CD8-positive, alpha-beta memory T cell (primary cell): ENCODE data around the gene CDK6. TPM values are rescaled to one million over a fixed set of nuclear protein-coding genes. Genes with fewer than 3 reads are reported as not detected.

Experiments used
- CTCF ChIA-PET: fragments of 350-600 bp; sonication (Branson Sonifier 250); formaldehyde crosslinking; loops from one replicate; lab custom pipeline; 2021; ENCODE audit warnings: antibody characterized with exemption; lab: Charles Lee
- POLR2A ChIA-PET: fragments of 350-600 bp; sonication (Branson Sonifier 250); formaldehyde crosslinking; loops from one replicate; lab custom pipeline; 2021; ENCODE audit warnings: antibody characterized with exemption; lab: Charles Lee
- DNase-seq, 5 donors: peaks; one replicate each; pipeline versions ENCODE4 v3.0.0 to v3.0.0-alpha.2; 2020 to 2022; ENCODE audit warnings: mixed read lengths in 1 of 5
- H3K27ac ChIP-seq: one replicate; pipeline ENCODE4 v1.7.0; 2013; ENCODE audit warnings: low read depth, mild to moderate bottlenecking, low read length, moderate library complexity
- H3K27me3 ChIP-seq: 2 replicates; pipeline ENCODE4 v1.7.0; 2013; ENCODE audit warnings: low read length, mild to moderate bottlenecking; ENCODE audit not compliant: insufficient read depth, poor library complexity, severe bottlenecking
- H3K36me3 ChIP-seq: 2 replicates; pipeline ENCODE4 v1.7.0; 2013; ENCODE audit warnings: mild to moderate bottlenecking, low read length, moderate library complexity; ENCODE audit not compliant: insufficient read depth
- H3K4me1 ChIP-seq: 2 replicates; pipeline ENCODE4 v1.7.0; 2013; ENCODE audit warnings: mild to moderate bottlenecking, low read length, moderate library complexity; ENCODE audit not compliant: insufficient read depth
- H3K4me3 ChIP-seq: 2 replicates; pipeline ENCODE4 v1.7.0; 2013; ENCODE audit warnings: mild to moderate bottlenecking, low read length
- H3K9me3 ChIP-seq: 2 replicates; pipeline ENCODE4 v1.7.0; 2013; ENCODE audit warnings: mild to moderate bottlenecking, low read length
- H3K27ac Mint-ChIP-seq, 8 donors: one replicate each; pipeline ENCODE4 v1.8.0; 2020 to 2021; ENCODE audit warnings: mixed read lengths in 8 of 8, mild to moderate bottlenecking in 6 of 8, inconsistent platforms in 3 of 8, moderate library complexity in 3 of 8
- H3K27me3 Mint-ChIP-seq, 2 donors: one replicate each; pipeline ENCODE4 v1.8.0; 2020 to 2021; ENCODE audit warnings: mixed read lengths in 2 of 2, mild to moderate bottlenecking in 1 of 2, moderate library complexity in 1 of 2
- H3K36me3 Mint-ChIP-seq, 3 donors: one replicate each; pipeline ENCODE4 v1.8.0; 2020 to 2021; ENCODE audit warnings: mixed read lengths in 3 of 3, inconsistent platforms in 1 of 3, mild to moderate bottlenecking in 1 of 3
- H3K4me1 Mint-ChIP-seq, 3 donors: one replicate each; pipeline ENCODE4 v1.8.0; 2020 to 2021; ENCODE audit warnings: mixed read lengths in 3 of 3, inconsistent platforms in 1 of 3, mild to moderate bottlenecking in 1 of 3
- H3K4me3 Mint-ChIP-seq, 7 donors: one replicate each; pipeline ENCODE4 v1.8.0; 2020 to 2021; ENCODE audit warnings: mixed read lengths in 7 of 7, mild to moderate bottlenecking in 6 of 7, moderate library complexity in 4 of 7, inconsistent platforms in 2 of 7
- H3K9me3 Mint-ChIP-seq, 5 donors: one replicate each; pipeline ENCODE4 v1.8.0; 2020 to 2022; ENCODE audit warnings: mixed read lengths in 5 of 5, mild to moderate bottlenecking in 3 of 5, moderate library complexity in 2 of 5, inconsistent platforms in 1 of 5
- polyA plus RNA-seq: library from polyadenylated mRNA; unstranded; fragments of 300-500 nt; fragmentation: Illumina TruSeq; gene quantifications from one replicate; pipeline ENCODE4 v1.2.3, GENCODE V29; 2021
- total RNA-seq, 2 experiments: library from RNA; stranded (reverse); gene quantifications; one replicate each; pipeline ENCODE4 v1.2.3, GENCODE V29; 2021

The CDK6 gene
- total and polyA plus RNA-seq, 3 experiments from 2014 or later = 20.7 to 235 (median 231) TPM

GRCh38 chr7:92781117-92781720, 55.2 kb downstream of the CDK6 start:
- H3K27me3 Mint-ChIP-seq = no peaks in the 10 kb centered on the region
- peaks cover 38 to 61% (median 51%) of the 10 kb centered on the region in 3 donors for H3K4me1 Mint-ChIP-seq
- H3K4me3 Mint-ChIP-seq = no peak overlapping the region
- Histone ChIP-seq H3K9me3 (no peaks in the 10 kb centered on the region), H3K36me3 (no peaks in the 10 kb centered on the region), H3K4me3 (no peak overlapping the region), H3K4me1 (peaks cover 6% of the 10 kb centered on the region), H3K27ac (no peak overlapping the region), H3K27me3 (no peaks in the 10 kb centered on the region)
- H3K27ac Mint-ChIP-seq = no peak overlapping the region
- peaks cover 4 to 7% (median 5%) of the 10 kb centered on the region in 3 donors for H3K36me3 Mint-ChIP-seq
- POLR2A ChIA-PET = interaction anchor here (0.6 kb wide), 1 partner anchor 52 kb away, joined by 6 read pairs; no protein-coding TSS in a partner anchor
- CTCF ChIA-PET = interaction anchor here (1.7 kb wide), 1 partner anchor 52 kb away, joined by 8 read pairs; no protein-coding TSS in a partner anchor
- no peaks in the 10 kb centered on the region for H3K9me3 Mint-ChIP-seq
- DNase-seq = no peak

DNA sequence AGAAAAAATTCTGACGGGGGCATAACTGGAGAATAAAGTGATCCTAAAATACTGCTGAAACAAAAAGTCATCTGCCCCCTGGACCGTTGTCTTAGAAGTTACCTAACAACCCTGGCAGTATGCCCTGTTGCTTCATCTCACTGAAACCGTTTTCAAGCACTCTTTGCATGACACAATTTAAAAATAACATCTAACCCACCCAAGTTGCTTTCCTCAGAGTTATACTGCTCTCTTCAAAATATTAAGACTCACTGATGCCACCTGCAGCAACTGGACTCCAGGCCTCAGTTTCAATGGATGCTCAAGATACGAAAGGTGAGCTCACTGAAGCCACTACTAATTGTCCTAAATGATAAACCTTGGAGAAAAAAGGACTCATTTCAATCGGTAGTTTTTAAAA, 57.4 kb downstream of the CDK6 start:
- Mint-ChIP-seq H3K4me3 (no peak overlapping the region), H3K36me3 (peaks cover 11 to 12% (median 12%) of the 10 kb centered on the region in 3 donors), H3K9me3 (no peaks in the 10 kb centered on the region), H3K27me3 (no peaks in the 10 kb centered on the region), H3K4me1 (peaks cover 31 to 49% (median 42%) of the 10 kb centered on the region in 3 donors), H3K27ac (no peak overlapping the region)
- no peak for DNase-seq
- Histone ChIP-seq H3K4me1 (no peaks in the 10 kb centered on the region), H3K27ac (no peak overlapping the region), H3K4me3 (no peak overlapping the region), H3K9me3 (no peaks in the 10 kb centered on the region), H3K27me3 (no peaks in the 10 kb centered on the region), H3K36me3 (no peaks in the 10 kb centered on the region)
- ChIA-PET POLR2A (no interaction called here), CTCF (no interaction called here)

DNA sequence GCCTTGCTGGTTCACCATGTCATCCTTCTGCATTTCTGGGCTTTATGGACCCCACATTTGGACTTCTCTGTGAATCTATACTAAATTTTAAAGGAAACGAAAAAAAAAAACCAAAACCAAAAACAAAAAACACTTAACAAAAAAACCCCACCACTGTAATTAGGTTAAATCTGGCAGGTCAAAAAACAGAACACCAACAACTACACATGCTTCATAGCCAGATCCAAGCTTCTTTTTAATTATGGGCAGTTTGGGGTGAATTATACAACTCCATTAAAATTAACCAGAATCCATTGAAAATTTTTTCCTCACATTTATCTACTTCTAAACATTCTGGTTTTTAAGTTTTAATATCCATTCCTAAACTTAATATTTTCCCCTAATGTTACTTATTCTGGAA, 58.4 kb downstream of the CDK6 start:
- ChIA-PET POLR2A (no interaction called here), CTCF (no interaction called here)
- Mint-ChIP-seq H3K9me3 (no peaks in the 10 kb centered on the region), H3K36me3 (peaks cover 11 to 21% (median 16%) of the 10 kb centered on the region in 3 donors), H3K4me3 (no peak overlapping the region), H3K27me3 (no peaks in the 10 kb centered on the region), H3K4me1 (peaks cover 27 to 39% (median 36%) of the 10 kb centered on the region in 3 donors), H3K27ac (no peak overlapping the region)
- Histone ChIP-seq H3K4me1 (no peaks in the 10 kb centered on the region), H3K9me3 (no peaks in the 10 kb centered on the region), H3K27ac (no peak overlapping the region), H3K27me3 (no peaks in the 10 kb centered on the region), H3K4me3 (no peak overlapping the region), H3K36me3 (no peaks in the 10 kb centered on the region)
- no peak for DNase-seq

DNA sequence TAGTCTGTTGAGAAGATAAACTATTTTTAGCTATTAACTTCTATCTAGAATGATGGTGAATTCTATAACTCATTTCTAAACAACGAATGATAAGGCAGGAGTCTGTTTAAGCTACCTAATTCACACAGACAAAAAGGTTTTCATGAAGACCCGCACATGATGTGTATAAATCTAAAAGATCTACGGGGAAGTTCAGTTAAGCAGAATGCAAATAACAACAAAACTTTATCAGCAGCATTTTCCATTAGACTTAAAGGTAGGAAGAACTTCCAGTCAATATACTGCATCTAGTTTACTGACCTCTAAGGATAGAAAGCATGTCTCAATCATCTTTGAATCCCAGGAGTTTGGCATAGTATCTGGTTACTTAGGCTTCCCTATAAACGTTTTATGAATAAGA, 62.6 kb downstream of the CDK6 start:
- ChIA-PET POLR2A (no interaction called here), CTCF (no interaction called here)
- Histone ChIP-seq H3K4me1 (no peaks in the 10 kb centered on the region), H3K4me3 (no peak overlapping the region), H3K27me3 (no peaks in the 10 kb centered on the region), H3K36me3 (no peaks in the 10 kb centered on the region), H3K9me3 (no peaks in the 10 kb centered on the region), H3K27ac (no peak overlapping the region)
- Mint-ChIP-seq H3K4me1 (peaks cover 18 to 22% (median 19%) of the 10 kb centered on the region in 3 donors), H3K4me3 (no peak overlapping the region), H3K9me3 (no peaks in the 10 kb centered on the region), H3K36me3 (peaks cover 11 to 36% (median 17%) of the 10 kb centered on the region in 3 donors), H3K27ac (no peak overlapping the region), H3K27me3 (no peaks in the 10 kb centered on the region)
- no peak for DNase-seq

- Mint-ChIP-seq H3K36me3 (peaks cover 3 to 47% (median 23%) of the 10 kb centered on the region in 3 donors), H3K27me3 (no peaks in the 10 kb centered on the region), H3K27ac (no peak overlapping the region), H3K4me1 (peaks cover 27 to 49% (median 47%) of the 10 kb centered on the region in 3 donors), H3K4me3 (no peak overlapping the region), H3K9me3 (no peaks in the 10 kb centered on the region)
- no peaks in the 10 kb centered on the region for H3K27me3 ChIP-seq
- no peak overlapping the region for H3K4me3 ChIP-seq
- no peaks in the 10 kb centered on the region for H3K4me1 ChIP-seq
- POLR2A ChIA-PET = no interaction called here
- CTCF ChIA-PET = no interaction called here
- H3K9me3 ChIP-seq = no peaks in the 10 kb centered on the region
- DNase-seq = no peak
- H3K36me3 ChIP-seq = no peaks in the 10 kb centered on the region
- H3K27ac ChIP-seq = no peak overlapping the region
Observed at GRCh38 chr7:92769844-92770243, 66.5 kb downstream of the CDK6 start.

- no peaks in the 10 kb centered on the region for H3K9me3 Mint-ChIP-seq
- H3K27me3 ChIP-seq = no peaks in the 10 kb centered on the region
- no peaks in the 10 kb centered on the region for H3K36me3 ChIP-seq
- no peak for DNase-seq
- H3K9me3 ChIP-seq = no peaks in the 10 kb centered on the region
- no peaks in the 10 kb centered on the region for H3K4me1 ChIP-seq
- H3K27ac Mint-ChIP-seq = no peak overlapping the region
- no peak overlapping the region for H3K27ac ChIP-seq
- no peak overlapping the region for H3K4me3 Mint-ChIP-seq
- peaks cover 27 to 46% (median 43%) of the 10 kb centered on the region in 3 donors for H3K4me1 Mint-ChIP-seq
- no peaks in the 10 kb centered on the region for H3K27me3 Mint-ChIP-seq
- H3K36me3 Mint-ChIP-seq = peaks cover 0 to 45% (median 19%) of the 10 kb centered on the region in 3 donors
- POLR2A ChIA-PET = no interaction called here
- CTCF ChIA-PET = no interaction called here
- H3K4me3 ChIP-seq = no peak overlapping the region
Observed at GRCh38 chr7:92769394-92769699, 67.0 kb downstream of the CDK6 start.

DNA sequence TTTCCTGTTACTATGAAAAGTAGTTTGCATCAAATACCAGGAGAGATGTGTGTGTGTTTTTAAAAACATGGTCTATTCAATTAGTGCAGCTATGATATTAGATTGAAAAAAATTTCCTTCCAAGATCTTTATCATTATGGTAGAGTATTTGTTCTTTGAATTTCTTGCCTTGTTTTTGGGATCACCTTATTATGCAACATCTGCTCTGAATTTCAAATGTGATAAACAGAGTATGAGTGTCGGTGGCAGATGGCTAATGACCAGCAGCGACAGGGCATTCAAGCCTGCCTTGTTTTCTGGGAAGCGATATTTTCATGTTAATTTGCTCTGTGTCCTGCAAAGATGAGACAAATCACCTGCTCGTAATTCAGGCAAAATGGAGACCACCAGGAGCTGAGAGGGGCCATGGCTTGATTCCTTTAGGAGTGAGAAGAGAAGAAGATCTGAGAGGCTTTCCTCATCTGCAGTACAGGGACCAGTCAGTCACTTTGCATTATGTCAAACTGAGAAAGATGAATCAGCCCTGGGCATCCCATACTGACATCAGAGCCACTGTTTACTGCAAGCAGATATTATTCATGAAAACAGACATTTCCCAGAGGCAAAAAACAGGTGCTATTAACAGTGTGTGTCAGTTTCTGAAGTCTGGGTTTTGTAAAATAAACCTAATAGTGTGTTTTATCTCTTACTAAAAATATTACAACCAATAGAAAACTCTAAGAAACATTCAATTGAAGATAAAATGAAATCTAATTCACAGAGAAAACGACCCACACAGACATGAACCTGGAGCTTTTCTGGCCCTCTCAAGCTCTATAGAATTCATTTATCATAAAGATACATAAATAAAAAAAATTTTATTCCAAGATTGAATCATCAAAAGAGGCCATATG, 67.6 kb downstream of the CDK6 start:
- Mint-ChIP-seq H3K27me3 (no peaks in the 10 kb centered on the region), H3K36me3 (peaks cover 0 to 41% (median 16%) of the 10 kb centered on the region in 3 donors), H3K27ac (peak overlapping the region in 4 of 8 donors; percentile 1 to 58 (median 20)), H3K4me1 (peaks cover 27 to 46% (median 43%) of the 10 kb centered on the region in 3 donors), H3K4me3 (no peak overlapping the region), H3K9me3 (no peaks in the 10 kb centered on the region)
- POLR2A ChIA-PET = no interaction called here
- Histone ChIP-seq H3K27ac (no peak overlapping the region), H3K4me3 (no peak overlapping the region), H3K9me3 (no peaks in the 10 kb centered on the region), H3K36me3 (no peaks in the 10 kb centered on the region), H3K27me3 (no peaks in the 10 kb centered on the region), H3K4me1 (no peaks in the 10 kb centered on the region)
- CTCF ChIA-PET = no interaction called here
- no peak for DNase-seq

DNA sequence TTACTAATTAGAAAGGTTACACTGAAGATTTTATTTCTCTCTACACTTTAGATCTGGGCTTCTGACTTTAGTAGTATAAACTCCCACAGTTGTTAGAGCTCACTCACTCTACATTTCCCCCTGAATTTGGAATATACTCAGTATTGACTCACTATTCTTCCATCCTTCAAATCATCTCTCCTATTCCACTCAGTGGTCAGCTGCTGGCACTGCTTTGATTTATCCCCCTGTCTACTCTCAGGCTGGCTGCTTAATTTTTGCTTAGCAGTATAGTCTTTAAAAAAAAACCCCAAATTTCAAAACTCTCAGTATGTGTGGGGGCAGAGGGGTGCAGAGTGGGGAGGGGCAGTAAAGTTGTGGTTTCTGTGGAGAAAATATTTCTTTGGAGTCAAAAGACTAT, 68.9 kb downstream of the CDK6 start:
- H3K4me3 Mint-ChIP-seq = no peak overlapping the region
- Histone ChIP-seq H3K4me1 (no peaks in the 10 kb centered on the region), H3K36me3 (no peaks in the 10 kb centered on the region), H3K9me3 (no peaks in the 10 kb centered on the region), H3K27me3 (no peaks in the 10 kb centered on the region), H3K4me3 (no peak overlapping the region), H3K27ac (no peak overlapping the region)
- H3K9me3 Mint-ChIP-seq = no peaks in the 10 kb centered on the region
- H3K27me3 Mint-ChIP-seq = no peaks in the 10 kb centered on the region
- peak overlapping the region in 3 of 8 donors; percentile 7 to 73 (median 35) for H3K27ac Mint-ChIP-seq
- H3K4me1 Mint-ChIP-seq = peaks cover 25 to 41% (median 41%) of the 10 kb centered on the region in 3 donors
- CTCF ChIA-PET = no interaction called here
- DNase-seq = no peak
- POLR2A ChIA-PET = interaction anchor here (0.6 kb wide), 1 partner anchor 56 kb away, joined by 5 read pairs; no protein-coding TSS in a partner anchor
- peaks cover 0 to 31% (median 12%) of the 10 kb centered on the region in 3 donors for H3K36me3 Mint-ChIP-seq
